GM12873 (cell line): ENCODE results near the gene TFDP2.

Experiments used
- TF ChIP-seq, protein P1 (sequence below): IDR thresholded peaks from 2 replicates; pipeline ENCODE4 v1.5.1; 2012; ENCODE audit warnings: low read depth, mild to moderate bottlenecking, moderate library complexity, low read length, control low read depth; ENCODE audit not compliant: insufficient read depth; ENCODE audit errors: missing control alignments

TFDP2 gene

DNA sequence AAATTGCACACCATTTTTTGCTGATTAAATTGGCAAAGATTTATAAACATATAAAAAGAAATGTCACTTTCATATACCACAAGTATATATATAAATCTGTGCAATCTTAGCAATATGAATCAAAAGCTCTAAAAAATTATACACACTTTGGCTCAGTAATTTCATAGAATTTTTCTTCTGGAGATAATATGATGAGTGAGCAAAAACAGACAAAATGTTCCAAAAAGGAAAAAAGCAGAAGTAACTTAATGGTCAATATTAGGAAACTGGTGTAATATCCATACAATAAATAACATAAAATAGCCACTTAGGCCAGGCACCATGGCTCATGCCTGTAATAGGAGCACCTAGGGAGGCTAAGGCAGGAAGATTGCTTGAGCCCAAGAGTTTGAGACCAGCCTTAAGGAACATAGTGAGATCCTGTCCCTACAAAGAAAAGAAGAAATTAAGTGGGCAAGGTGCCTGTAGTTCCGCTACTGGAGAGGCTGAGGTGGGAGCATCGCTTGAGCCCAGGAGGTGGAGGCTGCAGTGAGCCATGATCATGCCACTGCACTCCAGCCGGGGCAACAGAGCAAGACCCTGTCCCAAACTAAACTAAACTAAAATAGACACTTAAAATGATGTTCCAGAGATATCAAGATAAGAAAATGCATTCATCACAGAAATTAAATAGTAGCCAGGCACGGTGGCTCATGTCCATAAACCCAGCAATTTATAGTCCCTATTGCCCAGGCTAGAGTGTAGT is 52.1 kb downstream of the TFDP2 start:
- TF ChIP-seq, protein P1, sequence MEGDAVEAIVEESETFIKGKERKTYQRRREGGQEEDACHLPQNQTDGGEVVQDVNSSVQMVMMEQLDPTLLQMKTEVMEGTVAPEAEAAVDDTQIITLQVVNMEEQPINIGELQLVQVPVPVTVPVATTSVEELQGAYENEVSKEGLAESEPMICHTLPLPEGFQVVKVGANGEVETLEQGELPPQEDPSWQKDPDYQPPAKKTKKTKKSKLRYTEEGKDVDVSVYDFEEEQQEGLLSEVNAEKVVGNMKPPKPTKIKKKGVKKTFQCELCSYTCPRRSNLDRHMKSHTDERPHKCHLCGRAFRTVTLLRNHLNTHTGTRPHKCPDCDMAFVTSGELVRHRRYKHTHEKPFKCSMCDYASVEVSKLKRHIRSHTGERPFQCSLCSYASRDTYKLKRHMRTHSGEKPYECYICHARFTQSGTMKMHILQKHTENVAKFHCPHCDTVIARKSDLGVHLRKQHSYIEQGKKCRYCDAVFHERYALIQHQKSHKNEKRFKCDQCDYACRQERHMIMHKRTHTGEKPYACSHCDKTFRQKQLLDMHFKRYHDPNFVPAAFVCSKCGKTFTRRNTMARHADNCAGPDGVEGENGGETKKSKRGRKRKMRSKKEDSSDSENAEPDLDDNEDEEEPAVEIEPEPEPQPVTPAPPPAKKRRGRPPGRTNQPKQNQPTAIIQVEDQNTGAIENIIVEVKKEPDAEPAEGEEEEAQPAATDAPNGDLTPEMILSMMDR, result no peak

DNA sequence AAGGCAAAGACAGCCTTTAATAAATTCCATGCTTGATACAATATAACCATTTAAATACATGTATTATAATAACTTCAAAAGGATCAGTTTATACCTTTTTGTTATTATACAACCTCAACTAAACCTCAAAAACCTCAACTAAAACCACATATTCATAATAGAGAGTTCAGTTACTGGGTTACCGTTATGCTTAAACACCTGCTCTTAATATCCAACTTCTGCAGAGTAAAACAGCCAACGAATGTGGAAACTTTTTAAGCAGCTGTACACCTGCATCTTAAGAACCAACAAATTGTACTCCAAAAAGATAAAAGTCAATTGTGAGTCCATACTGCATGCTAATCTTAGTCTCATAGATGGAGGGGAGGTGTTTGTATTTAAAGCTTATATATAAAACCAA is 53.5 kb downstream of the TFDP2 start:
- TF ChIP-seq, protein P1, result no peak

DNA sequence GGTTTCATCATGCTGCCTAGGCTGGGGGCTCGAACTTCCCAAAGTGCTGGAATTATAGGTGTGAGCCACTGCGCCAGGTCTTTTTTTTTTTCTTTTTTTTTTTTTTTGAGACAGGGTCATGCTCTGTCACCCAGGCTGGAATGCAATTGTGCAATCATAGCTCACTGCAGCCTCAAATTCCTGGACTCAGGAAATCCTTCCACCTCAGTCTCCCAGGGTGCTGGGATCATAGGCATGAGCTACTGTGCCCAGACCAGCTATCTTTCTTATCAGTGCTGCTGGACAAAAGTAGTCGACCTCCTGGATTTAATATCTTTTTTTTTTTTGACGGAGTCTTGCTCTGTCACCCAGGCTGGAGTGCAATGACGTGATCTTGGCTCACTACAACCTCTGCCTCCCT is 60.8 kb downstream of the TFDP2 start:
- TF ChIP-seq, protein P1, result no peak

DNA sequence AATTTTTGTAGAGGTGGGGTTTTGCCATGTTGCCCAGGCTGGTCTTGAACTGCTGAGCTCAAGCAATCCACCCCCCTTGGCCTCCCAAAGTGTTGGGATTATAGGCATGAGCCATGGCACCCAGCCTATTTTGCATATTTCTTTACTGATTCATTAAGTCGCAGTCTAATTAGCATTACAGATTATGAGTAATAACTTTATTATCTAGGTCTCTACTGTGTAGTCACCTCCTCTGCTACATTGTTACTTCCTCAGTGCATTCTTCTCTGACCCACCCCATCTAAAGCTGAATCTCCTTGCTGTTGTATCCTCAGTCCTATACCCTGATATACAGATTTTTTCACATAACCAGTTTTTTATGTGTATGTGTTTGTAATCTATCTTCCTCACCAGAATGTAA is 61.7 kb downstream of the TFDP2 start:
- TF ChIP-seq, protein P1, result no peak

DNA sequence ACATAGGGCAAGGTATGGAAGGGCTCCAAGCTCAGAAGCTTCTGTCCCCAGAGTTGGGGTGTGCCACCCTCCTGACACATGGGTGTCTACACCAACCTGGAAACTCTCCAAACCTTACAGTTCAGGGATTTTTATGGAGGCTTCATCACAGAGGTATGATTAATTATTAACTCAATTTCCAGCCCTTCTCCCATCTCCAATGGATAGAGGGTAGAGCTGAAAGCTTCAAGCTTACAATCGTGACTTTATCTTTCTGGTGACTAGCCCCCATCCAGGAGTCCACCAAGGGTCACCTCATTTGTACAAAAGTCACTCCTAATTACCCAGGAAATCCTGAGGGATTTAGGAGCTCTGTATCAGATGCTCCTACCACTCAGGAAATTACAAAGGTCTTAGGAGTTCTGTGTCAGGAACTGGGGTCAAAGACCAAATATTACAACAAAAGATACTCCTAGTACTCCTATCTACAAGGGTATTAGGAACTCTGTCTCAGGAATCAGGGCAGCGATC is 62.7 kb downstream of the TFDP2 start:
- TF ChIP-seq, protein P1, result no peak

DNA sequence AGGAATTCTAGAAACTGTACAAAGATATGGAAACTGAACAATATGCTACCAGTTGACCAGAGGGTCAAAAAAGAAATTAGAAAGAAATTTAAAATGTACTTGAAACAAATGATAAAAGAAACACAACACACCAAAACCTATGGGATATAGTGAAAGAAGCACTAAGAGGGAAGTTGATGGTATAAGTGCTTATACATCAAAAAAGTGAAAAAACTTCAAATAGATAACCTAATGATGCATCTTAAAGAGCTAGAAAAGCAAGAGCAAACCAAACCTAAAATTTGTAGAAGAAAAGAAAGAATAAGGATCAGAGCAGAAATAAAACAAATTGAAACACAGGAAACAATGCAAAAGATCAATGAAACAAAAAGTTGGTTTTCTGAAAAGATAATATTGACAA is 68.2 kb downstream of the TFDP2 start:
- TF ChIP-seq, protein P1, result no peak

DNA sequence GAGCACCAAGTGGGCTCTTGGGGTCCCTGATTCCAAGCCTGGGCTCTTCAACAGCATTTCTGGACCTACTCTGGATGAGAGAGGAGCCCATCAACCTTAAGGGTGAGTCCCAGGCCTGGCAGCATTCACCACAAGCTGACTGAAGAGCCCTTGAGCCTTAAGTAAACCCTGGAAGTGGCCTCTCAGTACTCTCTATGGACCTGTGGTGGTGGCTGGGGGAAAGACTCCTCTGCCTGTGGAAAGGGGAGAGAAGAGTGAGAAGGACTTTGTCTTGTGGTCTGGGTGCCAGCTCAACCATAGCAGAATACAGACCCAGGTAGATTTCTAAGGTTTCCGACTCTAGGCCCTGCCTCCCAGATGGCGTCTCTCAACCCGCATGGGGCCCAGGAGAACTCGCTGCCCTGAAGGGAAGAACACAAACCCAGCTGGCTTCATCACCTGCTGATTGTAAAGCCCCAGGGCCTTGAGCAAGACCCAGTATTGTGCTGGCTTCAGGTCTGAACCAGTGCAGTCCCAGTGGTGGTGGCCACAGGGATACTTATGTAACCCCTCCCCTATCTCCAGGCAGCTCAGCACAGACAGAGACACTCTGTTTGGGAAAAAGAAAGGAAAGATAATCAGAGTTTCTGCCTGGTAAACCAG is 71.4 kb downstream of the TFDP2 start:
- TF ChIP-seq, protein P1, result no peak
